HL-60 (cell line): ENCODE results near the gene TRDN.

ENCODE experiments used
- DNase-seq, 2 experiments: peaks; one replicate each; pipeline ENCODE4 v3.0.0-alpha.2; 2010 to 2020; ENCODE audit warnings: low read depth in 1 of 2, low spot score in 1 of 2
- H3K27ac ChIP-seq: fragments of 250-450 bp; sonication (Bioruptor Pico); replicated peaks from 2 replicates; pipeline ENCODE4 v1.5.1; 2020; ENCODE audit warnings: mild to moderate bottlenecking, moderate library complexity
- H3K27me3 ChIP-seq: fragments of 250-450 bp; sonication (Bioruptor Pico); 2 replicates; pipeline ENCODE4 v1.5.1; 2021; ENCODE audit warnings: mild to moderate bottlenecking, moderate library complexity; ENCODE audit not compliant: insufficient read depth, poor library complexity, severe bottlenecking
- H3K4me3 ChIP-seq: replicated peaks from 2 replicates; pipeline ENCODE4 v1.5.1; 2011; ENCODE audit warnings: mild to moderate bottlenecking, control low read depth, low read length; ENCODE audit not compliant: insufficient read depth
- GABPA ChIP-seq: IDR thresholded peaks from 2 replicates; pipeline ENCODE4 v1.6.1; 2012; ENCODE audit warnings: low read depth
- POLR2AphosphoS5 ChIP-seq: IDR thresholded peaks from 2 replicates; pipeline ENCODE4 v1.6.1; 2012; ENCODE audit warnings: low read depth
- SPI1 ChIP-seq: IDR thresholded peaks from 2 replicates; pipeline ENCODE4 v1.6.1; 2012; ENCODE audit warnings: low read depth, mild to moderate bottlenecking, borderline replicate concordance
- TF ChIP-seq, protein P1 (sequence below): IDR thresholded peaks from 2 replicates; pipeline ENCODE4 v1.6.1; 2012; ENCODE audit warnings: low read depth; ENCODE audit not compliant: insufficient replicate concordance
- TF ChIP-seq, protein P2 (sequence below): IDR thresholded peaks from one replicate; pipeline ENCODE4 v1.5.1; 2011; ENCODE audit warnings: low read length, control low read depth, inconsistent platforms; ENCODE audit not compliant: insufficient read depth

Gene TRDN

DNA sequence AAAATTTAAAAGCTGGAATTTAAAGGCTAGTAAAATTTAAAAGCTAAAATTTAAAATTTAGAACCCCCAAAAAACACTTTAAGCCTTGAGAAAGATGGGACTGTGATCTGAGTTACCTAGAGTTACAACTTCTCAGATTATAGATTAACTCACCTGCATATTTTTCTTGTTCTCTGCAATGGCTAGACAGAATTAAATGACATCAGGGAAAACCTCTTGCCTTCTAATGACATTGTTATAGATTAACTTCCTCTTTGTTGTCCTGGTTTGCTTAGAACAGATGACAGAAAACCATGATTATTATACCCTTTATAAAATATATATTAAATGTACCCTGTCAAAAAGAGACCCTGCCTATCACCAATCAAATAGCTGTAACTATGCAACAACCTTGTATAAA, 56.4 kb downstream of the TRDN start:
- DNase-seq = no peak
- TF ChIP-seq, protein P1, sequence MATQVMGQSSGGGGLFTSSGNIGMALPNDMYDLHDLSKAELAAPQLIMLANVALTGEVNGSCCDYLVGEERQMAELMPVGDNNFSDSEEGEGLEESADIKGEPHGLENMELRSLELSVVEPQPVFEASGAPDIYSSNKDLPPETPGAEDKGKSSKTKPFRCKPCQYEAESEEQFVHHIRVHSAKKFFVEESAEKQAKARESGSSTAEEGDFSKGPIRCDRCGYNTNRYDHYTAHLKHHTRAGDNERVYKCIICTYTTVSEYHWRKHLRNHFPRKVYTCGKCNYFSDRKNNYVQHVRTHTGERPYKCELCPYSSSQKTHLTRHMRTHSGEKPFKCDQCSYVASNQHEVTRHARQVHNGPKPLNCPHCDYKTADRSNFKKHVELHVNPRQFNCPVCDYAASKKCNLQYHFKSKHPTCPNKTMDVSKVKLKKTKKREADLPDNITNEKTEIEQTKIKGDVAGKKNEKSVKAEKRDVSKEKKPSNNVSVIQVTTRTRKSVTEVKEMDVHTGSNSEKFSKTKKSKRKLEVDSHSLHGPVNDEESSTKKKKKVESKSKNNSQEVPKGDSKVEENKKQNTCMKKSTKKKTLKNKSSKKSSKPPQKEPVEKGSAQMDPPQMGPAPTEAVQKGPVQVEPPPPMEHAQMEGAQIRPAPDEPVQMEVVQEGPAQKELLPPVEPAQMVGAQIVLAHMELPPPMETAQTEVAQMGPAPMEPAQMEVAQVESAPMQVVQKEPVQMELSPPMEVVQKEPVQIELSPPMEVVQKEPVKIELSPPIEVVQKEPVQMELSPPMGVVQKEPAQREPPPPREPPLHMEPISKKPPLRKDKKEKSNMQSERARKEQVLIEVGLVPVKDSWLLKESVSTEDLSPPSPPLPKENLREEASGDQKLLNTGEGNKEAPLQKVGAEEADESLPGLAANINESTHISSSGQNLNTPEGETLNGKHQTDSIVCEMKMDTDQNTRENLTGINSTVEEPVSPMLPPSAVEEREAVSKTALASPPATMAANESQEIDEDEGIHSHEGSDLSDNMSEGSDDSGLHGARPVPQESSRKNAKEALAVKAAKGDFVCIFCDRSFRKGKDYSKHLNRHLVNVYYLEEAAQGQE = no peak
- TF ChIP-seq SPI1 = no peak
- TF ChIP-seq POLR2AphosphoS5 = no peak
- no peak for TF ChIP-seq GABPA
- TF ChIP-seq, protein P2, sequence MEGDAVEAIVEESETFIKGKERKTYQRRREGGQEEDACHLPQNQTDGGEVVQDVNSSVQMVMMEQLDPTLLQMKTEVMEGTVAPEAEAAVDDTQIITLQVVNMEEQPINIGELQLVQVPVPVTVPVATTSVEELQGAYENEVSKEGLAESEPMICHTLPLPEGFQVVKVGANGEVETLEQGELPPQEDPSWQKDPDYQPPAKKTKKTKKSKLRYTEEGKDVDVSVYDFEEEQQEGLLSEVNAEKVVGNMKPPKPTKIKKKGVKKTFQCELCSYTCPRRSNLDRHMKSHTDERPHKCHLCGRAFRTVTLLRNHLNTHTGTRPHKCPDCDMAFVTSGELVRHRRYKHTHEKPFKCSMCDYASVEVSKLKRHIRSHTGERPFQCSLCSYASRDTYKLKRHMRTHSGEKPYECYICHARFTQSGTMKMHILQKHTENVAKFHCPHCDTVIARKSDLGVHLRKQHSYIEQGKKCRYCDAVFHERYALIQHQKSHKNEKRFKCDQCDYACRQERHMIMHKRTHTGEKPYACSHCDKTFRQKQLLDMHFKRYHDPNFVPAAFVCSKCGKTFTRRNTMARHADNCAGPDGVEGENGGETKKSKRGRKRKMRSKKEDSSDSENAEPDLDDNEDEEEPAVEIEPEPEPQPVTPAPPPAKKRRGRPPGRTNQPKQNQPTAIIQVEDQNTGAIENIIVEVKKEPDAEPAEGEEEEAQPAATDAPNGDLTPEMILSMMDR = no peak
- Histone ChIP-seq H3K27ac (no peak overlapping the region), H3K27me3 (no peaks in the 10 kb centered on the region), H3K4me3 (no peak overlapping the region)

DNA sequence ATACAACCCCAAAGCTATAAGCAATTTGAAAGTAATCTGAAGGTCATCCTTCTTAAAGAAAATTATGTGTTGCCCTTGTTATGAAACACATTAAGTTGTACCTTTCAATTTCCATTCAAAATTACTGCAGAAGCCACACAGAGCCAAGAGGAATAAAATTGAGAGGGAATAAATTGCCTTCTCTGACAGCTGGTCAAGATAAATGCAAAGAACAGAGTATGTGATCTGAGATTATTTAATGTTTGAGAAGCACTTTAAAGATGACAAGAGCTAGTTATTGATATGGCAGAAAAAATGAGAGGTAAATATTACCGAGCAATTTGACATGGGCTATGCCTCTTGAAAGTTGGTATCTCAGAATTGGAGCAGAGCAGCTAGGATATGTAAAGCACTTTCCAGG, 61.6 kb downstream of the TRDN start:
- no peak for DNase-seq
- no peak overlapping the region for H3K27ac ChIP-seq
- H3K27me3 ChIP-seq = no peaks in the 10 kb centered on the region
- no peak overlapping the region for H3K4me3 ChIP-seq
- TF ChIP-seq, protein P1 = no peak
- TF ChIP-seq GABPA = no peak
- TF ChIP-seq POLR2AphosphoS5 = no peak
- TF ChIP-seq SPI1 = no peak
- TF ChIP-seq, protein P2 = no peak

DNA sequence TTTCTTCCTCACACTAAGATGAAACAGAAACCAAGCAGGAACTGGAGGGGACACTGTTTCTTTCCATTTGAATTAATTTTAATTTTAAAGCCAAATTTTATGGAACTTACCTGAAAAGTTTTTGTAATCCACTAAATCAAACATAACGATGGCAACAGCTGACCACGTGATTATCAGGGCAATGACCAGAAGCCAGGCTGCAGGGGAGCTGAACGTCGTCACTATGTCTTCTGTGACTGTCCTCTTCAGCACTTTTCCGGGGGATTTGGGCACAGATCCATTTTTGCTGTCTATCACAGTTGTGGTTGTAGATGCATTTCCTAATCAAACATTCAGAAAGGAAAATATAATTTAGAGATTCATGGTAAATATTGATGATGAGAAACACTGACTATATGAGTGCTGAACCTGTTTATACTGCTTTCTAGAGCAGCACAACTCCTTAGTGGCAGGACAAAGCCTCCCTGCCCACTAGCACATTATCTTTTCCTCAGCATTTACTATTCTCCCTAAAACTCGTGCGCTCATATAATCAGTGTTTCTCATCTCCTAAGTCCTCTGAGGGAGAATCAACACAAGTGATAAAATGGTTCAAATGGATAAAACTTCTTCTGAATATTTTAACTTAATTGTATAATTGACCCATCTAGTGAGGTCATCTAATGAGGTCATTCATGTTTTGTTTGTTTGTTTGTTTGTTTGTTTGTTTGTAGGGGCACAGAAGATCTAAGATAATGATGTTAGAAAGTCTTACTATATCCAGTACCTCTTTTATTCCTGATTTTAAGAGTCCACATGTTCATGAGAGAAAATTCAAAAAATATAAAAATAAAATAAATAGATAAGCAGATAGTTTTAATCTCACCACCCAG, 65.7 kb downstream of the TRDN start:
- TF ChIP-seq SPI1 (no peak), GABPA (no peak), POLR2AphosphoS5 (no peak)
- TF ChIP-seq, protein P2 = no peak
- TF ChIP-seq, protein P1 = no peak
- no peak for DNase-seq
- Histone ChIP-seq H3K27ac (no peak overlapping the region), H3K4me3 (no peak overlapping the region), H3K27me3 (no peaks in the 10 kb centered on the region)
